DOHH2 (cell line): ENCODE measurements around the gene ABHD4.
A peak's percentile ranks its signal among the peaks of the same experiment; 100 is the strongest.
"Not testable (repeated sequence)": the region's sequence is repeated elsewhere in the genome, so short reads cannot be mapped to it uniquely, and the experiment has no call there.

ENCODE experiments used
- H3F3A ChIP-seq: fragments of 200-600 bp; sonication (generic), shearing (Covaris generic); 2 replicates; pipeline ENCODE4 v1.6.0; 2016; ENCODE audit warnings: antibody characterized with exemption, mild to moderate bottlenecking; ENCODE audit not compliant: control insufficient read depth, insufficient read depth
- H3K27ac ChIP-seq: fragments of 200-600 bp; sonication (generic); 2 replicates; pipeline ENCODE4 v1.5.1; 2014; ENCODE audit warnings: low read depth, mild to moderate bottlenecking, low read length, moderate library complexity
- H3K27me3 ChIP-seq: fragments of 200-600 bp; sonication (generic); 2 replicates; pipeline ENCODE4 v1.6.1; 2014; ENCODE audit warnings: mild to moderate bottlenecking, low read length, mixed read lengths; ENCODE audit not compliant: control insufficient read depth
- H3K36me3 ChIP-seq: fragments of 200-600 bp; sonication (generic); 2 replicates; pipeline ENCODE4 v1.6.1; 2014; ENCODE audit warnings: mild to moderate bottlenecking, low read length, moderate library complexity, mixed read lengths; ENCODE audit not compliant: control insufficient read depth
- H3K4me1 ChIP-seq: fragments of 200-600 bp; sonication (generic); 2 replicates; pipeline ENCODE4 v1.6.1; 2014; ENCODE audit warnings: mild to moderate bottlenecking, low read length, mixed read lengths; ENCODE audit not compliant: control insufficient read depth
- H3K4me2 ChIP-seq: fragments of 200-600 bp; sonication (generic); 2 replicates; pipeline ENCODE4 v1.6.0; 2014; ENCODE audit warnings: mild to moderate bottlenecking, low read length, moderate library complexity
- H3K4me3 ChIP-seq: fragments of 200-600 bp; sonication (generic); 2 replicates; pipeline ENCODE4 v1.5.1; 2014; ENCODE audit warnings: mild to moderate bottlenecking, low read length, mixed read lengths
- H3K79me2 ChIP-seq: fragments of 200-600 bp; sonication (generic); 2 replicates; pipeline ENCODE4 v1.6.1; 2014; ENCODE audit warnings: mild to moderate bottlenecking, low read length, mixed read lengths; ENCODE audit not compliant: control insufficient read depth
- H3K9me2 ChIP-seq: fragments of 200-600 bp; sonication (generic); replicated peaks from 2 replicates; pipeline ENCODE4 v1.6.1; 2014; ENCODE audit warnings: mild to moderate bottlenecking, low read length, mixed read lengths; ENCODE audit not compliant: control insufficient read depth
- H3K9me3 ChIP-seq: fragments of 200-600 bp; sonication (generic); 2 replicates; pipeline ENCODE4 v1.6.1; 2014; ENCODE audit warnings: antibody characterized with exemption, low read length, mixed read lengths; ENCODE audit not compliant: control insufficient read depth, insufficient read depth
- H4K20me1 ChIP-seq: fragments of 200-600 bp; sonication (generic); 2 replicates; pipeline ENCODE4 v1.6.0; 2014; ENCODE audit warnings: low read depth, mild to moderate bottlenecking, antibody characterized with exemption, low read length, moderate library complexity; ENCODE audit not compliant: control insufficient read depth, insufficient read depth
- EZH2phosphoT487 ChIP-seq: fragments of 200-600 bp; sonication (generic); IDR thresholded peaks from 2 replicates; pipeline ENCODE4 v1.6.1; 2017; ENCODE audit warnings: borderline replicate concordance, mild to moderate bottlenecking, antibody characterized with exemption, low read length, moderate library complexity, mixed read lengths
- TF ChIP-seq, protein P1 (sequence below): fragments of 200-600 bp; sonication (generic); IDR thresholded peaks from one replicate; pipeline ENCODE4 v1.5.1; 2014; ENCODE audit warnings: antibody characterized with exemption, mild to moderate bottlenecking, low read depth, low read length; ENCODE audit not compliant: poor library complexity, severe bottlenecking

Gene ABHD4

GRCh38 chr14:22553445-22553844 is 44.7 kb upstream of the ABHD4 start:
- Histone ChIP-seq H3K36me3 (peaks cover 73% of the 10 kb centered on the region), H3K27me3 (no peaks in the 10 kb centered on the region), H3K4me3 (no peak overlapping the region), H3K4me1 (peaks cover 95% of the 10 kb centered on the region), H3K9me3 (no peaks in the 10 kb centered on the region), H3K9me2 (no peaks in the 10 kb centered on the region), H3K4me2 (no peak overlapping the region), H3F3A (peaks cover 24% of the 10 kb centered on the region), H3K79me2 (peaks cover 3% of the 10 kb centered on the region; the same call in 1 of the 2 replicates), H3K27ac (peak overlapping the region; percentile 99), H4K20me1 (no peaks in the 10 kb centered on the region)
- TF ChIP-seq EZH2phosphoT487: no peak
- TF ChIP-seq, protein P1, sequence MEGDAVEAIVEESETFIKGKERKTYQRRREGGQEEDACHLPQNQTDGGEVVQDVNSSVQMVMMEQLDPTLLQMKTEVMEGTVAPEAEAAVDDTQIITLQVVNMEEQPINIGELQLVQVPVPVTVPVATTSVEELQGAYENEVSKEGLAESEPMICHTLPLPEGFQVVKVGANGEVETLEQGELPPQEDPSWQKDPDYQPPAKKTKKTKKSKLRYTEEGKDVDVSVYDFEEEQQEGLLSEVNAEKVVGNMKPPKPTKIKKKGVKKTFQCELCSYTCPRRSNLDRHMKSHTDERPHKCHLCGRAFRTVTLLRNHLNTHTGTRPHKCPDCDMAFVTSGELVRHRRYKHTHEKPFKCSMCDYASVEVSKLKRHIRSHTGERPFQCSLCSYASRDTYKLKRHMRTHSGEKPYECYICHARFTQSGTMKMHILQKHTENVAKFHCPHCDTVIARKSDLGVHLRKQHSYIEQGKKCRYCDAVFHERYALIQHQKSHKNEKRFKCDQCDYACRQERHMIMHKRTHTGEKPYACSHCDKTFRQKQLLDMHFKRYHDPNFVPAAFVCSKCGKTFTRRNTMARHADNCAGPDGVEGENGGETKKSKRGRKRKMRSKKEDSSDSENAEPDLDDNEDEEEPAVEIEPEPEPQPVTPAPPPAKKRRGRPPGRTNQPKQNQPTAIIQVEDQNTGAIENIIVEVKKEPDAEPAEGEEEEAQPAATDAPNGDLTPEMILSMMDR: no peak

GRCh38 chr14:22553861-22554497 is 44.1 kb upstream of the ABHD4 start:
- H3K4me1 ChIP-seq: peaks cover 97% of the 10 kb centered on the region

GRCh38 chr14:22554498-22555383 is 43.4 kb upstream of the ABHD4 start:
- H3K27ac ChIP-seq: peak overlapping the region; percentile 99
- peaks cover 3% of the 10 kb centered on the region; the same call in 1 of the 2 replicates for H3K79me2 ChIP-seq
- peaks cover 24% of the 10 kb centered on the region for H3F3A ChIP-seq
- peak overlapping the region; percentile 85 for H3K4me2 ChIP-seq
- peak overlapping the region; percentile 66 for H3K4me3 ChIP-seq
- no peaks in the 10 kb centered on the region for H3K9me2 ChIP-seq
- H3K36me3 ChIP-seq: peaks cover 62% of the 10 kb centered on the region
- no peaks in the 10 kb centered on the region for H4K20me1 ChIP-seq
- H3K4me1 ChIP-seq: peaks cover 96% of the 10 kb centered on the region
- no peaks in the 10 kb centered on the region for H3K27me3 ChIP-seq
- TF ChIP-seq, protein P1: no peak
- TF ChIP-seq EZH2phosphoT487: no peak
- no peaks in the 10 kb centered on the region for H3K9me3 ChIP-seq

More at GRCh38 chr14:22553861-22554497, 44.1 kb upstream of the ABHD4 start:
- H3K9me2 ChIP-seq, H4K20me1 ChIP-seq, H3K9me3 ChIP-seq, H3K4me2 ChIP-seq, H3K4me3 ChIP-seq, H3K79me2 ChIP-seq, H3K27me3 ChIP-seq: not testable (repeated sequence)
- H3K36me3 ChIP-seq: peaks cover 70% of the 10 kb centered on the region
- peak overlapping the region; percentile 99 for H3K27ac ChIP-seq
- peaks cover 24% of the 10 kb centered on the region for H3F3A ChIP-seq
